HG03571 (cell line): Measurements from ENCODE around the gene MICALL1.

Source experiments
- ATAC-seq: cut with Tn5 transposase; IDR thresholded peaks from one replicate; pipeline ENCODE4 v1.9.1; 2021; ENCODE audit not compliant: unreplicated experiment

The MICALL1 gene

GRCh38 chr22:37905534-37906363 lies at the start of gene MICALL1:
Gene MICALL1, plus strand, starts transcription at chr22:37906297. Its CDS starts 126 bp downstream, at chr22:37906423.
- ATAC-seq: peak; percentile 70

GRCh38 chr22:37860796-37861421 lies 45.2 kb upstream of the MICALL1 start:
- no peak for ATAC-seq

GRCh38 chr22:37862570-37863325 lies 43.3 kb upstream of the MICALL1 start:
- ATAC-seq: no peak

GRCh38 chr22:37865510-37865909 lies 40.6 kb upstream of the MICALL1 start:
- ATAC-seq: no peak

- ATAC-seq: no peak
Observed at GRCh38 chr22:37870273-37870672, 35.8 kb upstream of the MICALL1 start.

GRCh38 chr22:37880668-37881440 lies 25.2 kb upstream of the MICALL1 start:
- no peak for ATAC-seq

- ATAC-seq: no peak
Observed at GRCh38 chr22:37884420-37884819, 21.7 kb upstream of the MICALL1 start.

- ATAC-seq: no peak
Observed at GRCh38 chr22:37887584-37888378, 18.3 kb upstream of the MICALL1 start.

GRCh38 chr22:37891926-37892325 lies 14.2 kb upstream of the MICALL1 start:
- ATAC-seq: no peak

- ATAC-seq: no peak
Observed at GRCh38 chr22:37892566-37893335, 13.3 kb upstream of the MICALL1 start.

GRCh38 chr22:37893583-37893983 lies 12.5 kb upstream of the MICALL1 start:
- ATAC-seq: no peak

GRCh38 chr22:37894939-37895670 lies 11.0 kb upstream of the MICALL1 start:
- ATAC-seq: no peak

GRCh38 chr22:37896181-37896592 lies 9.9 kb upstream of the MICALL1 start:
- ATAC-seq: no peak

- ATAC-seq: no peak
Observed at GRCh38 chr22:37896939-37897338, 9.2 kb upstream of the MICALL1 start.

- ATAC-seq: no peak
Observed at GRCh38 chr22:37897807-37898206, 8.3 kb upstream of the MICALL1 start.

- ATAC-seq: no peak
Observed at GRCh38 chr22:37898441-37899181, 7.5 kb upstream of the MICALL1 start.

- no peak for ATAC-seq
Observed at GRCh38 chr22:37904572-37905533, 1.2 kb upstream of the MICALL1 start.
